HEK293 (cell line): ENCODE data around the gene LILRB2.

Experiments
- CTCF ChIA-PET: fragments of 350-600 bp; formaldehyde crosslinking; extraction: SDS; loops from one replicate; lab custom pipeline; 2021; ENCODE audit warnings: antibody characterized with exemption; lab: Yijun Ruan, JAX
- POLR2A ChIA-PET: fragments of 300-600 bp; formaldehyde crosslinking; extraction: SDS; loops from one replicate; lab custom pipeline; 2020; ENCODE audit warnings: antibody characterized with exemption, inconsistent platforms; lab: Yijun Ruan, JAX
- H3K27ac ChIP-seq: fragments of 200-500 bp; sonication (Bioruptor generic); 2 replicates; pipeline ENCODE4 v1.5.1; 2014; ENCODE audit warnings: low read depth, low read length, control low read depth, inconsistent platforms; ENCODE audit errors: extremely low read depth
- H3K36me3 ChIP-seq, 2 experiments: fragments of 200-500 bp in 1 of 2; sonication (Bioruptor generic) in 1 of 2; 1 replicate in 1 of 2; 2 replicates in 1 of 2; pipeline ENCODE4 v1.5.1; 2014 to 2017; ENCODE audit warnings: inconsistent platforms in 2 of 2, low read length in 2 of 2; ENCODE audit not compliant: control insufficient read depth in 2 of 2, insufficient read depth in 1 of 2
- H3K4me1 ChIP-seq: fragments of 200-500 bp; sonication (Bioruptor generic); 2 replicates; pipeline ENCODE4 v1.5.1; 2014; ENCODE audit warnings: mild to moderate bottlenecking, low read length, inconsistent platforms; ENCODE audit not compliant: control insufficient read depth, insufficient read depth
- H3K4me3 ChIP-seq: 2 replicates; pipeline ENCODE4 v1.5.1; 2011; ENCODE audit warnings: low read depth, mild to moderate bottlenecking, control low read depth, low read length, moderate library complexity
- H3K9me3 ChIP-seq: fragments of 200-500 bp; sonication (Bioruptor generic); 2 replicates; pipeline ENCODE4 v1.5.1; 2014; ENCODE audit warnings: low read depth, low read length, inconsistent platforms; ENCODE audit not compliant: control insufficient read depth, insufficient read depth
- PRDM2 ChIP-seq: fragments of 450-650 bp; formaldehyde crosslinking; IDR thresholded peaks from 2 replicates; pipeline ENCODE4 v1.5.1; 2016; ENCODE audit warnings: missing biosample characterization, missing genetic modification characterization, borderline replicate concordance
- TCF7L2 ChIP-seq: IDR thresholded peaks from 2 replicates; pipeline ENCODE4 v1.6.1; 2011; ENCODE audit warnings: low read depth, mild to moderate bottlenecking, inconsistent platforms, low read length, moderate library complexity, borderline replicate concordance
- TSHZ1 ChIP-seq: fragments of 450-650 bp; formaldehyde crosslinking; IDR thresholded peaks from 2 replicates; pipeline ENCODE4 v1.5.1; 2016; ENCODE audit warnings: missing biosample characterization, missing genetic modification characterization, borderline replicate concordance
- ZBTB20 ChIP-seq: fragments of 450-650 bp; formaldehyde crosslinking; IDR thresholded peaks from 2 replicates; pipeline ENCODE4 v1.5.1; 2016; ENCODE audit warnings: missing biosample characterization, missing genetic modification characterization
- ZBTB26 ChIP-seq: fragments of 450-650 bp; formaldehyde crosslinking; optimal IDR thresholded peaks from 2 replicates; pipeline ENCODE3; 2016; ENCODE audit warnings: missing biosample characterization, mild to moderate bottlenecking, missing genetic modification characterization
- ZFHX2 ChIP-seq: fragments of 450-650 bp; formaldehyde crosslinking; conservative IDR thresholded peaks from 2 replicates; pipeline ENCODE4 v1.5.1; 2016; ENCODE audit warnings: missing biosample characterization, missing genetic modification characterization
- ZNF132 ChIP-seq: fragments of 450-650 bp; formaldehyde crosslinking; IDR thresholded peaks from 2 replicates; pipeline ENCODE4 v1.5.1; 2017; ENCODE audit warnings: missing biosample characterization, missing genetic modification characterization, borderline replicate concordance
- ZNF140 ChIP-seq: fragments of 450-650 bp; formaldehyde crosslinking; IDR thresholded peaks from 2 replicates; pipeline ENCODE4 v1.5.1; 2016; ENCODE audit warnings: missing biosample characterization, missing genetic modification characterization
- ZNF16 ChIP-seq: fragments of 450-650 bp; formaldehyde crosslinking; IDR thresholded peaks from 2 replicates; pipeline ENCODE4 v1.5.1; 2016; ENCODE audit warnings: low read depth, missing biosample characterization, missing genetic modification characterization
- ZNF223 ChIP-seq: fragments of 450-650 bp; formaldehyde crosslinking; IDR thresholded peaks from 2 replicates; pipeline ENCODE4 v1.5.1; 2016; ENCODE audit warnings: missing biosample characterization, missing genetic modification characterization
- ZNF302 ChIP-seq: fragments of 450-650 bp; formaldehyde crosslinking; IDR thresholded peaks from 2 replicates; pipeline ENCODE4 v1.5.1; 2016; ENCODE audit warnings: missing biosample characterization, missing genetic modification characterization, low read depth
- ZNF37A ChIP-seq: fragments of 450-650 bp; IDR thresholded peaks from 2 replicates; pipeline ENCODE4 v1.5.1; 2018; ENCODE audit warnings: missing biosample characterization, missing genetic modification characterization
- ZNF529 ChIP-seq: fragments of 450-650 bp; formaldehyde crosslinking; IDR thresholded peaks from 2 replicates; pipeline ENCODE4 v1.5.1; 2017; ENCODE audit warnings: missing genetic modification characterization, missing biosample characterization; ENCODE audit not compliant: insufficient replicate concordance
- ZNF555 ChIP-seq: fragments of 450-650 bp; formaldehyde crosslinking; conservative IDR thresholded peaks from 2 replicates; pipeline ENCODE4 v1.5.1; 2017; ENCODE audit warnings: missing biosample characterization, mild to moderate bottlenecking, missing genetic modification characterization, inconsistent platforms
- ZNF571 ChIP-seq: fragments of 450-650 bp; formaldehyde crosslinking; IDR thresholded peaks from 2 replicates; pipeline ENCODE4 v1.5.0; 2017; ENCODE audit warnings: missing biosample characterization, missing genetic modification characterization
- ZNF664 ChIP-seq: fragments of 450-650 bp; formaldehyde crosslinking; IDR thresholded peaks from 2 replicates; pipeline ENCODE4 v1.5.1; 2016; ENCODE audit warnings: missing biosample characterization, missing genetic modification characterization
- ZNF776 ChIP-seq: fragments of 450-650 bp; formaldehyde crosslinking; IDR thresholded peaks from 2 replicates; pipeline ENCODE4 v1.5.0; 2017; ENCODE audit warnings: missing biosample characterization, missing genetic modification characterization, borderline replicate concordance

Gene LILRB2

GRCh38 chr19:54256250-54257115, 24.4 kb downstream of the LILRB2 start (continued):
- no peak for TF ChIP-seq PRDM2
- TF ChIP-seq ZNF140: no peak
- TF ChIP-seq ZNF555 (tag by site-specific recombination): no peak
- no peak for TF ChIP-seq ZNF776 (tag by site-specific recombination)
- no peak for TF ChIP-seq TCF7L2
- TF ChIP-seq ZNF132 (tag by site-specific recombination): no peak
- TF ChIP-seq ZNF571 (tag by site-specific recombination): no peak
- TF ChIP-seq ZNF664 (tag by site-specific recombination): no peak
- TF ChIP-seq ZNF529 (tag by site-specific recombination): no peak
- no peak for TF ChIP-seq TSHZ1 (tag by site-specific recombination)

GRCh38 chr19:54255105-54255775, 25.7 kb downstream of the LILRB2 start:
- Histone ChIP-seq H3K4me1 (no peaks in the 10 kb centered on the region), H3K27ac (no peak overlapping the region), H3K9me3 (no peaks in the 10 kb centered on the region), H3K36me3 (no peaks in the 10 kb centered on the region), H3K4me3 (no peak overlapping the region)
- ChIA-PET POLR2A (no interaction called here), CTCF (interaction anchor here (3.4 kb wide), 1 partner anchor 11 kb away, joined by 26 read pairs; no protein-coding TSS in a partner anchor)
- no peak for TF ChIP-seq ZBTB20 (tag by site-specific recombination)
- no peak for TF ChIP-seq ZNF223 (tag by site-specific recombination)
- TF ChIP-seq ZNF37A (tag by site-specific recombination): no peak
- no peak for TF ChIP-seq ZNF302
- TF ChIP-seq ZFHX2 (tag by site-specific recombination): no peak
- TF ChIP-seq PRDM2: no peak
- no peak for TF ChIP-seq ZBTB26 (tag by site-specific recombination)
- TF ChIP-seq ZNF16: no peak
